ENCODE measurements around the gene CSNK1A1. TPM values are rescaled to one million over a fixed set of nuclear protein-coding genes. Genes with fewer than 3 reads are reported as not detected.
"Not testable (repeated sequence)": the region's sequence is repeated elsewhere in the genome, so short reads cannot be mapped to it uniquely, and the experiment has no call there.

Gene CSNK1A1
- total RNA-seq, 1 donor from 2014 or later: 224 TPM

- Mint-ChIP-seq H3K36me3 (peaks cover 28% of the 10 kb centered on the region), H3K9me3 (no peaks in the 10 kb centered on the region)
Observed at GRCh38 chr5:149514512-149514911, 36.7 kb downstream of the CSNK1A1 start.

DNA sequence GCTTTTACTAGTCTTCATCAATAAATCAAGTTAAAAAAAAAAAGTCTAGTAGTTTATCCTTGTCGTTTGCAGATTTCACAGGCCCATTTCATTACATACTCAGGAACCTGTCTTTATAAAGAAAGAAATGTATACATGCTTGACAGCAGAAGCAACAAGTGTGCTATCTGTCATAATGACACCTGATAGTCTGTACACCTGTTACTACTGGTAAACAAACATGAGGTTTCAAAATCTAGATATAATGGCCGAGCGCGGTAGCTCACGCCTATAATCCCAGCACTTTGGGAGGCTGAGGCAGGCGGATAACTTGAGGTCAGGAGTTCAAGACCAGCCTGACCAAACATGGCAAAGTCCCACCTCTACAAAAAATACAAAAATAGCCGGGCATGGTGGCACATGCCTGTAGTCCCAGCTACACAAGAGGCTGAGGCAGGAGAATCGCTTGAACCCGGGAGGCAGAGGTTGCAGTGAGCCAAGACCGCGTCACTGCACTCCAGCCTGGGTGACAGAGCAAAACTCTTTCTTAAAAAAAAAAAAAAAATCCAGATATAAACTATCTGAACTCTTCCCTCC is 37.8 kb downstream of the CSNK1A1 start:
- DNase-seq (ENCODE audit: extremely low spot score, unreplicated experiment); H3K27ac Mint-ChIP-seq; H3K9me3 Mint-ChIP-seq; H3K4me1 Mint-ChIP-seq (ENCODE audit: unreplicated experiment); H3K4me3 Mint-ChIP-seq; H3K27me3 Mint-ChIP-seq: not testable (repeated sequence)
- H3K36me3 Mint-ChIP-seq: peaks cover 24% of the 10 kb centered on the region

More at GRCh38 chr5:149514512-149514911, 36.7 kb downstream of the CSNK1A1 start:
- Mint-ChIP-seq H3K27ac (no peak overlapping the region), H3K4me1 (ENCODE audit: unreplicated experiment) (peaks cover 16% of the 10 kb centered on the region), H3K27me3 (no peaks in the 10 kb centered on the region), H3K4me3 (no peak overlapping the region)
- TF ChIP-seq CTCF (conservative IDR thresholded peaks at IDR 0.05): no peak
- DNase-seq (ENCODE audit: extremely low spot score, unreplicated experiment): no peak

DNA sequence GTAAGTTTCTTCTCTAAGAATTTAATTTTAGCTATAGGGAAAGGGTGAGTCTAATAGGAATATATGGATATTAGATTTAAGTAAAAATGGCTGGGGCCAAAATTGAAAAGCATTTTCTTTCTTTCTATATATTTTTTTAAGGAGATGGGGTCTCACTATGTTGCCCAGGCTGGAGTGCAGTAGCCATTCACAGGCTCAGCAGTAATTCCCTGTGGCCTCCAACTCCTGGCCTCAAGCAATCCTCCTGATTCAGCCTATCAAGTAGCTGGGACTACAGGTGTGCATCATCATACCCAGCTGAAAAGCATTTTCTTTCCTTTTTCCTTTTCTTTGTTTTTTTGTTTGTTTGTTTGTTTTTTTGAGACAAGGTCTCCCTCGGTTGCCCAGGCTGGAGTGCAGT is 41.1 kb downstream of the CSNK1A1 start:
- Mint-ChIP-seq H3K27me3 (no peaks in the 10 kb centered on the region), H3K36me3 (peaks cover 24% of the 10 kb centered on the region), H3K4me3 (no peak overlapping the region), H3K9me3 (no peaks in the 10 kb centered on the region), H3K4me1 (ENCODE audit: unreplicated experiment) (no peaks in the 10 kb centered on the region), H3K27ac (no peak overlapping the region)
- TF ChIP-seq CTCF (conservative IDR thresholded peaks at IDR 0.05): no peak
- no peak for DNase-seq (ENCODE audit: extremely low spot score, unreplicated experiment)

DNA sequence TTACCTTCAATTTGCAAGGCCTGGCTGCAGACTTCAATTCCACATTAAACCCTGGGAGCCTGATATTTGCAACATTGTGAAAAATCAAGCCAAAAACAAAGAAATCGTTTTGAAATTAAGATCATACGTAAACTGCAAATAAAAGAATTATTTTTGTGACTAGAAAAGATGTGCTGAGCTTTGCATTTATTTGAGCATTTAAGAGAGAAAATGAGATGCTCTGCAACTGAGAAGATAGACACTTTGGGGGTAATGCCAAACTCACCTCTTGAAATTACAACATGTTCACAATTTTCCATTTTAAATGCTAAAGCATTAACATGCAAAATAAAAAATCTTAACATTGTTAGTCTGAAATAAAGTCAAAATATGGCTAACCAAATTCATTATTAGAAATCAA is 46.6 kb downstream of the CSNK1A1 start:
- no peak overlapping the region for H3K27ac Mint-ChIP-seq
- no peaks in the 10 kb centered on the region for H3K27me3 Mint-ChIP-seq
- TF ChIP-seq CTCF (conservative IDR thresholded peaks at IDR 0.05): no peak
- peaks cover 38% of the 10 kb centered on the region for H3K36me3 Mint-ChIP-seq
- no peaks in the 10 kb centered on the region for H3K4me1 Mint-ChIP-seq (ENCODE audit: unreplicated experiment)
- no peak overlapping the region for H3K4me3 Mint-ChIP-seq
- no peaks in the 10 kb centered on the region for H3K9me3 Mint-ChIP-seq
- DNase-seq (ENCODE audit: extremely low spot score, unreplicated experiment): no peak

DNA sequence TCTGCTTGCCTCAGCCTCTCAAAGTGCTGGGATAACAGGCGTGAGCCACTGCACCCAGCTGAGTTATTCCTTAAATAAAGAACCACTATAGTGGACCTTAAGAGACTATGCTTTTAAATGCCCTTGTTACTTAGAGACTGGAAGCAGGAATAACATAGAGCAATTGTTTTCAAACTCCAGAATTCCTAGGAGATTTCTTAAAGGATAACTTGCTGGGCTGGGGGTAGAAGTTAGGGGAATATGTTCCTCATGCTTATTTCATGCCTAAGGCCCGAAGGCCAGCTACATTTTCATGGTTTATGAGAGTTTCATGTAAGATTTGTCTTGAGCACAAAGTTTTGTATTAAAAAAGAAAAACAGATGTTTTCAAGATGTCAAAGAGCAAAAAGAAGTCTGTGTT is 48.2 kb downstream of the CSNK1A1 start:
- no peak for TF ChIP-seq CTCF (conservative IDR thresholded peaks at IDR 0.05)
- DNase-seq (ENCODE audit: extremely low spot score, unreplicated experiment): no peak
- no peaks in the 10 kb centered on the region for H3K27me3 Mint-ChIP-seq
- H3K9me3 Mint-ChIP-seq: no peaks in the 10 kb centered on the region
- no peak overlapping the region for H3K27ac Mint-ChIP-seq
- H3K4me3 Mint-ChIP-seq: no peak overlapping the region
- H3K36me3 Mint-ChIP-seq: peaks cover 32% of the 10 kb centered on the region
- no peaks in the 10 kb centered on the region for H3K4me1 Mint-ChIP-seq (ENCODE audit: unreplicated experiment)

DNA sequence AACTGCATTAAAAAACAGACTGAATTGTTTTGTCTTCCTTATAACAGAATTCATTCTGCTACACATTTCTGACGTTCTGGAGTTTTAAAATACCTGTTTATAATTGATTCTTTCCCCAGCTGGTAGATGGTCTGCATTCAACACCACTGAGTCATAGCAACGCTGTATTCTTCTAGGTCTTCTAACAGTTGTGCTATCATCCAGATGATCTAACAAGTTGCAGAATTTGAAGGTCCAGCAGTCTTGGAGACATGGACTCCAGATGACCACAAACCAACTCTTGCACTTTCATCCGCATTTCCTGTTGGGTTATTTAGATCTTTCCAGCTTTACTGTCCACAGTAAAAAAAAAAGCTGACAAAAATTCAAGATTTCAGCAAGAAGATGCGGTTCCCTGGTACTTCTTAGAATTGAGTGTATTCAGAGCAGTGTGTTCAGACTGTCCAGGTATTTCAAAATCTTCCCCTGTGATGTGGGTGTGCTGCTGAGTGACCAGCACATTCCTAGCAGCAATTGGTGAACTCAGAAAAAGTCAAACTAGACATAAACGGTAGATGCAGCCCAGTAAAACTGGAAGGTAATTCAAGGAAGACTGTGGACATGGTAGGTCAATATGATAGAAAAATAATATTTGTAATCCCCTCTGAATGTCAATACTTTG is 50.2 kb downstream of the CSNK1A1 start:
- Mint-ChIP-seq H3K9me3 (no peaks in the 10 kb centered on the region), H3K36me3 (peaks cover 28% of the 10 kb centered on the region), H3K27me3 (no peaks in the 10 kb centered on the region), H3K27ac (no peak overlapping the region), H3K4me3 (no peak overlapping the region), H3K4me1 (ENCODE audit: unreplicated experiment) (peaks cover 4% of the 10 kb centered on the region)
- TF ChIP-seq CTCF (conservative IDR thresholded peaks at IDR 0.05): no peak
- DNase-seq (ENCODE audit: extremely low spot score, unreplicated experiment): no peak
